ENCODE results near the gene WIPF2. TPM values are rescaled to one million over a fixed set of nuclear protein-coding genes. Genes with fewer than 3 reads are reported as not detected.
"Not testable (repeated sequence)": the region's sequence is repeated elsewhere in the genome, so short reads cannot be mapped to it uniquely, and the experiment has no call there.

The WIPF2 gene
- total and polyA plus RNA-seq, 2 experiments from 2014 or later = 9.2 TPM

- TF ChIP-seq CTCF (conservative IDR thresholded peaks at IDR 0.05; ENCODE audit: low read depth in 2 of 2) (no peak), POLR2AphosphoS5 (IDR thresholded peaks at IDR 0.05; ENCODE audit: low read depth) (no peak), NANOG (IDR thresholded peaks at IDR 0.05; ENCODE audit: borderline replicate concordance) (no peak), EZH2phosphoT487 (IDR thresholded peaks at IDR 0.05; ENCODE audit: unreplicated experiment) (no peak)
Measured at GRCh38 chr17:40303708-40304551, 84.8 kb downstream of the WIPF2 start (continued).

GRCh38 chr17:40304552-40304863, 85.4 kb downstream of the WIPF2 start:
- peaks cover 29% of the 10 kb centered on the region for H4K20me1 ChIP-seq (replicated peaks; ENCODE audit: insufficient read depth)
- peaks cover 40% of the 10 kb centered on the region for H3K4me1 ChIP-seq (ENCODE audit: insufficient read depth)
- not testable (repeated sequence) for H3K4me2 ChIP-seq; H3K9me3 Mint-ChIP-seq; ATAC-seq; H3K4me3 Mint-ChIP-seq; H2AFZ ChIP-seq; DNase-seq (ENCODE audit: low spot score); H3K27me3 Mint-ChIP-seq (ENCODE audit: insufficient read depth, low read depth, poor library complexity); H3K9me2 ChIP-seq (ENCODE audit: insufficient read depth); H3K27me3 ChIP-seq (ENCODE audit: insufficient read depth); H3K4me3 ChIP-seq; H3K79me2 ChIP-seq (replicated peaks; ENCODE audit: insufficient read depth); H3K27ac ChIP-seq (ENCODE audit: low read depth); H3K27ac Mint-ChIP-seq
- peaks cover 42% of the 10 kb centered on the region for H3F3A ChIP-seq (replicated peaks; ENCODE audit: low read depth)
- H3K4me1 Mint-ChIP-seq = peaks cover 17% of the 10 kb centered on the region
- peaks cover 24% of the 10 kb centered on the region for H3K36me3 ChIP-seq (ENCODE audit: insufficient read depth)
- peaks cover 50% of the 10 kb centered on the region for H3K36me3 Mint-ChIP-seq (ENCODE audit: low read depth)

- H3K27ac ChIP-seq (ENCODE audit: low read depth); H3K4me3 ChIP-seq; H2AFZ ChIP-seq; H3K9me3 Mint-ChIP-seq; ATAC-seq; H3K27ac Mint-ChIP-seq; H3K27me3 Mint-ChIP-seq (ENCODE audit: insufficient read depth, low read depth, poor library complexity); DNase-seq (ENCODE audit: low spot score); H3K4me3 Mint-ChIP-seq; H3K79me2 ChIP-seq (replicated peaks; ENCODE audit: insufficient read depth); H3K27me3 ChIP-seq (ENCODE audit: insufficient read depth); H3K9me2 ChIP-seq (ENCODE audit: insufficient read depth); H3K4me2 ChIP-seq: not testable (repeated sequence)
- peaks cover 43% of the 10 kb centered on the region for H3K4me1 ChIP-seq (ENCODE audit: insufficient read depth)
- peaks cover 22% of the 10 kb centered on the region for H3K36me3 ChIP-seq (ENCODE audit: insufficient read depth)
- peaks cover 46% of the 10 kb centered on the region for H3K36me3 Mint-ChIP-seq (ENCODE audit: low read depth)
- peaks cover 39% of the 10 kb centered on the region for H3F3A ChIP-seq (replicated peaks; ENCODE audit: low read depth)
- H4K20me1 ChIP-seq (replicated peaks; ENCODE audit: insufficient read depth) = peaks cover 29% of the 10 kb centered on the region
- peaks cover 20% of the 10 kb centered on the region for H3K4me1 Mint-ChIP-seq
Measured at GRCh38 chr17:40304866-40305265, 85.8 kb downstream of the WIPF2 start.

- Histone ChIP-seq H3K4me1 (ENCODE audit: insufficient read depth) (peaks cover 45% of the 10 kb centered on the region), H3K4me3 (peak overlapping the region; percentile 36; the same call in 1 of the 2 replicates)
- no peak for TF ChIP-seq JUNB (IDR thresholded peaks at IDR 0.05; ENCODE audit: unreplicated experiment)
- TF ChIP-seq STAT1 (IDR thresholded peaks at IDR 0.05; ENCODE audit: unreplicated experiment) = no peak
- no peak for TF ChIP-seq ZNF114 (CRISPR knock-in tag; IDR thresholded peaks at IDR 0.05)
- TF ChIP-seq CTCF (conservative IDR thresholded peaks at IDR 0.05; ENCODE audit: low read depth in 2 of 2) = no peak
- TF ChIP-seq NANOG (IDR thresholded peaks at IDR 0.05; ENCODE audit: borderline replicate concordance) = no peak
Measured at GRCh38 chr17:40306395-40306794, 87.3 kb downstream of the WIPF2 start.

More at GRCh38 chr17:40306395-40306794, 87.3 kb downstream of the WIPF2 start:
- no peak overlapping the region; the same call in 1 of the 2 replicates for H3K27ac Mint-ChIP-seq
- H3K27me3 ChIP-seq (ENCODE audit: insufficient read depth) = peaks cover 10% of the 10 kb centered on the region; the same call in 1 of the 2 replicates
- peaks cover 10% of the 10 kb centered on the region; the same call in 1 of the 2 replicates for H3K36me3 ChIP-seq (ENCODE audit: insufficient read depth)
- peak overlapping the region; percentile 91 for H3K4me2 ChIP-seq
- H4K20me1 ChIP-seq (replicated peaks; ENCODE audit: insufficient read depth) = peaks cover 22% of the 10 kb centered on the region
- H3K27ac ChIP-seq (ENCODE audit: low read depth) = peak overlapping the region; percentile 47
- H3K4me1 Mint-ChIP-seq = peaks cover 33% of the 10 kb centered on the region
- H3K79me2 ChIP-seq (replicated peaks; ENCODE audit: insufficient read depth) = no peaks in the 10 kb centered on the region
- H3K27me3 Mint-ChIP-seq (ENCODE audit: insufficient read depth, low read depth, poor library complexity) = peaks cover 9% of the 10 kb centered on the region
- no peak overlapping the region for H3K4me3 Mint-ChIP-seq
- DNase-seq (ENCODE audit: low spot score) = no peak
- H3F3A ChIP-seq (replicated peaks; ENCODE audit: low read depth) = peaks cover 39% of the 10 kb centered on the region
- ATAC-seq = peak; percentile 2; the same call in 2 of the 3 replicates
- no peak overlapping the region for H2AFZ ChIP-seq
- no peaks in the 10 kb centered on the region for H3K9me3 Mint-ChIP-seq
- peaks cover 32% of the 10 kb centered on the region for H3K36me3 Mint-ChIP-seq (ENCODE audit: low read depth)
- no peaks in the 10 kb centered on the region for H3K9me2 ChIP-seq (ENCODE audit: insufficient read depth)
